DOHH2 (cell line): Measurements from ENCODE around the gene CCDC107.

Source experiments
- EZH2phosphoT487 ChIP-seq: fragments of 200-600 bp; sonication (generic); IDR thresholded peaks from 2 replicates; pipeline ENCODE4 v1.6.1; 2017; ENCODE audit warnings: borderline replicate concordance, mild to moderate bottlenecking, antibody characterized with exemption, low read length, moderate library complexity, mixed read lengths
- TF ChIP-seq, protein P1 (sequence below): fragments of 200-600 bp; sonication (generic); IDR thresholded peaks from one replicate; pipeline ENCODE4 v1.5.1; 2014; ENCODE audit warnings: antibody characterized with exemption, mild to moderate bottlenecking, low read depth, low read length; ENCODE audit not compliant: poor library complexity, severe bottlenecking

DNA sequence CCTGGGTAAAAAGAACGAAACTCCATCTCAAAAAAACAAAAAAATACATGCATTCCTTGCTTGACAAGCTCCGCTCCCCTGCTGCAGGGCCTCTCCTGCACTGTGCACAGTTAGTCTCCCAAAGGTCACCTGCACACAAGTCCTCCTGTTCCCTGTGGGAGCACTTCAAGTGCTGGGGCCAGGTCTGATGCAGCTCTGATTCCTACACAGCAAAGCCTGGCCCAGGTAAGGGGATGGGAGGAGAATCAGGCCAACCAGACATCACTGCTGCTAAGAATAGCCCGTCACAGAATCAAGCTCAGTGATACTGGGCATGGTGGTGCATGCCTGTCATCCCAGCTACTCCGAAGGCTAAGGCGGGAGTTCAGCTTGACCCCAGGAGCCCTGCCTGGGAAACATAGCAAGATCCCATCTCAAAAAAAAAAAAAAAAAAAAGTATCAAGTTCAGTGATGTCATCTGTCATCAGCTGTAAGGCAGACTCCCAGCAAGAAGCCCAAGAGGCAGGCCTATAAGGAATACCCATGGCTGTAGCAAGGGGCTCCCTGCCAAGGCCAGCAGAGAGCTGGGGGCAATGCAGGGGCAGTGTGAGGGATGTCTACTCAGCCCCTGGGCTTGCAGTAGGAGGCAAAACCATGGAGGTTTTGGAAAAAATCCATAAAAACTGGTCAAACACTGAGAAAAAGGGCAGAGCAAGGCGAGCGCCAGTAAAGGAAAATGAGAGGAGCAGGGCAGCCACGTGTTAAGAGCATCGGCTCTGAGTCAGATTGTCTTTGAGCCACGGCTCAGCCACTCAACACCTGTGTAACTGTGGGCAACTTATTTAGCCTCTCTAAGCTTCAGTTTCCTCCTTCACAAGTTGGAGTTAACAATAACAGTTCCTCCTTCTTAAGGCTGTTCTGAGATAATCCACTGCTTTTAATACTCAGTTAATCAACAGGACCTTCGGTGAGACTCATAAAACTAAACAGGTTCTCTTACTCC lies 28.4 kb downstream of the CCDC107 start:
- TF ChIP-seq, protein P1, sequence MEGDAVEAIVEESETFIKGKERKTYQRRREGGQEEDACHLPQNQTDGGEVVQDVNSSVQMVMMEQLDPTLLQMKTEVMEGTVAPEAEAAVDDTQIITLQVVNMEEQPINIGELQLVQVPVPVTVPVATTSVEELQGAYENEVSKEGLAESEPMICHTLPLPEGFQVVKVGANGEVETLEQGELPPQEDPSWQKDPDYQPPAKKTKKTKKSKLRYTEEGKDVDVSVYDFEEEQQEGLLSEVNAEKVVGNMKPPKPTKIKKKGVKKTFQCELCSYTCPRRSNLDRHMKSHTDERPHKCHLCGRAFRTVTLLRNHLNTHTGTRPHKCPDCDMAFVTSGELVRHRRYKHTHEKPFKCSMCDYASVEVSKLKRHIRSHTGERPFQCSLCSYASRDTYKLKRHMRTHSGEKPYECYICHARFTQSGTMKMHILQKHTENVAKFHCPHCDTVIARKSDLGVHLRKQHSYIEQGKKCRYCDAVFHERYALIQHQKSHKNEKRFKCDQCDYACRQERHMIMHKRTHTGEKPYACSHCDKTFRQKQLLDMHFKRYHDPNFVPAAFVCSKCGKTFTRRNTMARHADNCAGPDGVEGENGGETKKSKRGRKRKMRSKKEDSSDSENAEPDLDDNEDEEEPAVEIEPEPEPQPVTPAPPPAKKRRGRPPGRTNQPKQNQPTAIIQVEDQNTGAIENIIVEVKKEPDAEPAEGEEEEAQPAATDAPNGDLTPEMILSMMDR, result no peak
- no peak for TF ChIP-seq EZH2phosphoT487
